Ovary (tissue), 9 donors: ENCODE data around the gene LZTFL1. TPM values are rescaled to one million over a fixed set of nuclear protein-coding genes. Genes with fewer than 3 reads are reported as not detected.

Source experiments
- DNase-seq, 5 donors: peaks; one replicate each; pipeline ENCODE4 v3.0.0-alpha.2; 2019 to 2020
- H3K27ac ChIP-seq, 2 donors: fragments of 200-600 bp; one replicate each; pipeline versions ENCODE4 v1.5.1 to v1.8.0; 2019 to 2022
- H3K27me3 ChIP-seq: fragments of 200-600 bp; one replicate; pipeline ENCODE4 v1.8.0; 2022
- H3K36me3 ChIP-seq: fragments of 200-600 bp; sonication (generic); one replicate; pipeline ENCODE4 v1.5.1; 2019
- H3K4me1 ChIP-seq: one replicate; pipeline ENCODE4 v1.8.1; 2013; ENCODE audit warnings: mild to moderate bottlenecking, moderate library complexity; ENCODE audit not compliant: insufficient read depth
- H3K4me3 ChIP-seq: fragments of 200-600 bp; sonication (generic); one replicate; pipeline ENCODE4 v1.5.1; 2017
- H3K9me3 ChIP-seq, 2 donors: fragments of 200-600 bp in 1 of 2; sonication (generic) in 1 of 2; one replicate each; pipeline versions ENCODE4 v1.5.1 to v1.8.1; 2013 to 2019; ENCODE audit warnings: mild to moderate bottlenecking in 1 of 2, moderate library complexity in 1 of 2
- CTCF ChIP-seq, 3 donors: fragments of 450-650 bp in 2 of 3; fragments of 200-600 bp in 1 of 3; IDR thresholded peaks; one replicate each; pipeline versions ENCODE4 v1.5.1 to v1.8.0; 2016 to 2022; ENCODE audit warnings: antibody characterized with exemption in 3 of 3, mild to moderate bottlenecking in 1 of 3
- EP300 ChIP-seq: sonication (generic); formaldehyde crosslinking; IDR thresholded peaks from one replicate; pipeline ENCODE4 v1.6.1; 2017; ENCODE audit warnings: antibody characterized with exemption
- POLR2A ChIP-seq: fragments of 450-650 bp; IDR thresholded peaks from one replicate; pipeline ENCODE4 v1.6.1; 2017; ENCODE audit warnings: antibody characterized with exemption, mild to moderate bottlenecking, moderate library complexity
- WGBS, 3 donors: extraction: QIAGEN DNeasy Blood & Tissue Kit in 1 of 3; methylation state at CpG; one replicate each; pipeline versions ENCODE4 v1.1.5 to v1.1.7; 2013 to 2017; 5-methylcytosine and 5-hydroxymethylcytosine counted together
- intact Hi-C, 4 donors: fragments of 100-400 bp; cut with DNase I; formaldehyde crosslinking; loops; one replicate each; pipeline versions ENCODE4 v1.11.0 to v1.15.1; 2022 to 2023
- polyA plus RNA-seq, 2 donors: library from polyadenylated mRNA; stranded (reverse); fragments of 200-250 nt in 1 of 2; fragments of 350-450 nt in 1 of 2; fragmentation: Illumina TruSeq in 1 of 2; extraction: RNeasy Lipid Tissue Mini Kit (QIAGEN cat#74804) in 1 of 2; gene quantifications; one replicate each; pipeline ENCODE4 v1.2.3, GENCODE V29; 2013 to 2014
- total RNA-seq, 7 donors: library from RNA; depleted of rRNA in 2 of 7; stranded (reverse); fragments of >200 nt in 2 of 7; fragmentation: NEBNext Ultra II Directional in 3 of 7; extraction: Animal tissue kit (Norgen Biotek cat#: 25700) in 3 of 7; gene quantifications; one replicate each; pipeline versions ENCODE4 v1.1.0 to v1.2.4, GENCODE V29; 2016 to 2023
- donor health status: DM: no; HTN: no; CAD: no; lungs with moderate emphysema.
- donor health status: DM: no; HTN: no; CAD: no.
- donor health status: Bipolar disorder and iron deficiency.
- donor health status: DM: yes; HTN: yes; CAD: no.
- donor health status: DM: no; HTN: no; CAD: no.
- donor health status: DM: yes; HTN: yes; CAD: no.

Gene LZTFL1
- total and polyA plus RNA-seq, 9 donors = 12.3 to 30.6 (median 17.3) TPM

- intact Hi-C loops = no loop called here
- no peak overlapping the region for H3K27ac ChIP-seq
- H3K4me3 ChIP-seq = no peak overlapping the region
- 89 to 93% (median 93%) methylated on average over 5 of the region's 5 CpGs for WGBS, 3 donors
- TF ChIP-seq POLR2A (no peak), EP300 (no peak), CTCF (IDR thresholded peaks at IDR 0.05) (no peak)
- no peaks in the 10 kb centered on the region for H3K4me1 ChIP-seq
- no peaks in the 10 kb centered on the region for H3K36me3 ChIP-seq
- no peaks in the 10 kb centered on the region for H3K9me3 ChIP-seq
- DNase-seq = no peak
- H3K27me3 ChIP-seq = no peaks in the 10 kb centered on the region
Observed at GRCh38 chr3:45832699-45833098, 9.2 kb downstream of the LZTFL1 start.

GRCh38 chr3:45830121-45830520 lies 11.8 kb downstream of the LZTFL1 start:
- intact Hi-C loops = no loop called here
- H3K4me1 ChIP-seq = no peaks in the 10 kb centered on the region
- no peak for TF ChIP-seq POLR2A
- no peak for TF ChIP-seq CTCF (IDR thresholded peaks at IDR 0.05)
- no peak for TF ChIP-seq EP300
- H3K27me3 ChIP-seq = no peaks in the 10 kb centered on the region
- no peaks in the 10 kb centered on the region for H3K9me3 ChIP-seq
- no peaks in the 10 kb centered on the region for H3K36me3 ChIP-seq
- 85 to 97% (median 96%) methylated on average over 5 of the region's 5 CpGs for WGBS, 3 donors
- H3K4me3 ChIP-seq = no peak overlapping the region
- no peak for DNase-seq
- H3K27ac ChIP-seq = no peak overlapping the region

- intact Hi-C loops = no loop called here
- Histone ChIP-seq H3K9me3 (no peaks in the 10 kb centered on the region), H3K36me3 (no peaks in the 10 kb centered on the region), H3K4me3 (no peak overlapping the region), H3K27me3 (no peaks in the 10 kb centered on the region), H3K27ac (no peak overlapping the region), H3K4me1 (no peaks in the 10 kb centered on the region)
- WGBS, 3 donors = 84 to 90% (median 89%) methylated on average over 3 of the region's 3 CpGs
- no peak for DNase-seq
- TF ChIP-seq POLR2A (no peak), EP300 (no peak), CTCF (IDR thresholded peaks at IDR 0.05) (no peak)
Observed at GRCh38 chr3:45826908-45827307, 15.0 kb downstream of the LZTFL1 start.

GRCh38 chr3:45826321-45826720 lies 15.6 kb downstream of the LZTFL1 start:
- H3K4me1 ChIP-seq = no peaks in the 10 kb centered on the region
- no peak overlapping the region for H3K27ac ChIP-seq
- TF ChIP-seq EP300 (no peak), CTCF (IDR thresholded peaks at IDR 0.05) (no peak), POLR2A (no peak)
- no peak overlapping the region for H3K4me3 ChIP-seq
- 57 to 63% (median 57%) methylated on average over 2 of the region's 2 CpGs for WGBS, 3 donors
- intact Hi-C loops = no loop called here
- H3K27me3 ChIP-seq = no peaks in the 10 kb centered on the region
- H3K9me3 ChIP-seq = no peaks in the 10 kb centered on the region
- no peaks in the 10 kb centered on the region for H3K36me3 ChIP-seq
- no peak for DNase-seq

GRCh38 chr3:45821127-45821526 lies 20.8 kb downstream of the LZTFL1 start:
- Histone ChIP-seq H3K4me3 (no peak overlapping the region), H3K4me1 (peaks cover 4% of the 10 kb centered on the region), H3K36me3 (no peaks in the 10 kb centered on the region), H3K27me3 (no peaks in the 10 kb centered on the region), H3K27ac (no peak overlapping the region), H3K9me3 (peaks cover 0 to 2% of the 10 kb centered on the region in 2 donors)
- no peak for TF ChIP-seq POLR2A
- TF ChIP-seq EP300 = no peak
- TF ChIP-seq CTCF (IDR thresholded peaks at IDR 0.05) = no peak
- intact Hi-C loops = no loop called here
- WGBS, 3 donors = 90 to 100% (median 97%) methylated on average over 1 of the region's 1 CpG
- no peak for DNase-seq
